IMR-90 (cell line): ENCODE results near the gene CENPK. TPM values are rescaled to one million over a fixed set of nuclear protein-coding genes. Genes with fewer than 3 reads are reported as not detected.

ENCODE experiments used
- ATAC-seq: fragments of 200-7000 bp; cut with Tn5 transposase; 2 replicates; pipeline ENCODE4 v1.9.1; 2020; ENCODE audit warnings: low read depth, mild to moderate bottlenecking, moderate library complexity
- BruUV-seq: library from RNA; stranded (reverse); fragments of 400-500 nt; replicated peaks from 2 replicates; lab custom pipeline; 2021; lab: Mats Ljungman, UMichigan
- CTCF ChIA-PET: fragments of 300-600 bp; formaldehyde crosslinking; extraction: SDS; loops from one replicate; lab custom pipeline; 2021; ENCODE audit warnings: antibody characterized with exemption; lab: Yijun Ruan, JAX
- POLR2A ChIA-PET: fragments of 300-600 bp; sonication (Branson Sonifier 250); formaldehyde crosslinking; loops from one replicate; lab custom pipeline; 2022; ENCODE audit warnings: antibody characterized with exemption; ENCODE audit not compliant: unreplicated experiment; lab: Charles Lee
- DNase-seq: peaks from one replicate; pipeline ENCODE4 v3.0.0; 2013
- H2AFZ ChIP-seq: replicated peaks from 2 replicates; pipeline ENCODE3; 2013; ENCODE audit warnings: low read length, mild to moderate bottlenecking; ENCODE audit not compliant: poor library complexity
- H2AK5ac ChIP-seq: 2 replicates; pipeline ENCODE4 v1.6.1; 2013; ENCODE audit warnings: low read depth, low read length, inconsistent platforms
- H2AK9ac ChIP-seq: replicated peaks from 2 replicates; pipeline ENCODE3; 2013; ENCODE audit warnings: mild to moderate bottlenecking, low read depth, low read length, moderate library complexity; ENCODE audit not compliant: poor library complexity
- H2BK120ac ChIP-seq: 2 replicates; pipeline ENCODE4 v1.6.1; 2013; ENCODE audit warnings: low read depth, low read length, inconsistent platforms
- H2BK15ac ChIP-seq: 3 replicates; pipeline ENCODE4 v1.6.1; 2013; ENCODE audit warnings: low read depth, low read length, inconsistent platforms
- H2BK20ac ChIP-seq: 2 replicates; pipeline ENCODE4 v1.6.1; 2013; ENCODE audit warnings: low read depth, mild to moderate bottlenecking, inconsistent platforms, low read length, moderate library complexity
- H2BK5ac ChIP-seq: 2 replicates; pipeline ENCODE4 v1.6.1; 2013; ENCODE audit warnings: mild to moderate bottlenecking, low read depth, low read length, inconsistent platforms; ENCODE audit not compliant: poor library complexity, severe bottlenecking
- H3K14ac ChIP-seq: replicated peaks from 2 replicates; pipeline ENCODE4 v1.6.1; 2013; ENCODE audit warnings: low read depth, low read length, inconsistent platforms
- H3K18ac ChIP-seq: 2 replicates; pipeline ENCODE4 v1.6.1; 2013; ENCODE audit warnings: low read depth, low read length, control low read depth
- H3K23ac ChIP-seq: 2 replicates; pipeline ENCODE4 v1.6.1; 2013; ENCODE audit warnings: low read depth, low read length, inconsistent platforms
- H3K27ac ChIP-seq: 2 replicates; pipeline ENCODE4 v1.5.1; 2013; ENCODE audit warnings: mild to moderate bottlenecking, control low read depth, low read length; ENCODE audit not compliant: insufficient read depth
- H3K27me3 ChIP-seq: 2 replicates; pipeline ENCODE4 v1.6.1; 2013; ENCODE audit warnings: low read length; ENCODE audit not compliant: control insufficient read depth, insufficient read depth
- H3K36me3 ChIP-seq: 2 replicates; pipeline ENCODE4 v1.6.1; 2013; ENCODE audit warnings: low read length, mixed read lengths; ENCODE audit not compliant: control insufficient read depth, insufficient read depth
- H3K4ac ChIP-seq: 2 replicates; pipeline ENCODE4 v1.6.1; 2013; ENCODE audit warnings: low read depth, low read length, inconsistent platforms
- H3K4me1 ChIP-seq: 2 replicates; pipeline ENCODE4 v1.6.1; 2013; ENCODE audit warnings: low read length, mixed read lengths; ENCODE audit not compliant: control insufficient read depth, insufficient read depth
- H3K4me2 ChIP-seq: 2 replicates; pipeline ENCODE4 v1.6.1; 2013; ENCODE audit warnings: low read depth, mild to moderate bottlenecking, control low read depth, low read length, moderate library complexity
- H3K4me3 ChIP-seq: 2 replicates; pipeline ENCODE4 v1.5.1; 2013; ENCODE audit warnings: low read depth, mild to moderate bottlenecking, control low read depth, low read length, moderate library complexity; ENCODE audit not compliant: insufficient read depth
- H3K56ac ChIP-seq: 2 replicates; pipeline ENCODE4 v1.6.1; 2013; ENCODE audit warnings: low read length, inconsistent platforms; ENCODE audit not compliant: insufficient read depth; ENCODE audit errors: extremely low read depth
- H3K79me1 ChIP-seq, 2 experiments: 2 replicates each; pipeline ENCODE4 v1.6.1; 2013; ENCODE audit warnings: low read length in 2 of 2, inconsistent platforms in 1 of 2, low read depth in 1 of 2
- H3K9ac ChIP-seq: 2 replicates; pipeline ENCODE4 v1.6.1; 2013; ENCODE audit warnings: low read depth, low read length, control low read depth
- H3K9me1 ChIP-seq: 2 replicates; pipeline ENCODE4 v1.6.1; 2013; ENCODE audit warnings: low read length, inconsistent platforms; ENCODE audit not compliant: insufficient read depth
- H3K9me3 ChIP-seq: 2 replicates; pipeline ENCODE4 v1.6.1; 2013; ENCODE audit warnings: low read length; ENCODE audit not compliant: control insufficient read depth, insufficient read depth
- H4K20me1 ChIP-seq: 2 replicates; pipeline ENCODE4 v1.6.1; 2013; ENCODE audit warnings: low read length, inconsistent platforms; ENCODE audit not compliant: insufficient read depth
- H4K5ac ChIP-seq: 2 replicates; pipeline ENCODE4 v1.6.1; 2013; ENCODE audit warnings: mild to moderate bottlenecking, low read depth, low read length, control low read depth
- H4K8ac ChIP-seq, 2 experiments: 2 replicates each; pipeline ENCODE4 v1.6.1; 2013; ENCODE audit warnings: low read depth in 2 of 2, low read length in 2 of 2, control low read depth in 1 of 2, inconsistent platforms in 1 of 2
- H4K91ac ChIP-seq: 2 replicates; pipeline ENCODE4 v1.6.1; 2013; ENCODE audit warnings: low read depth, low read length, inconsistent platforms; ENCODE audit not compliant: insufficient read depth
- BHLHE40 ChIP-seq: fragments of 150-350 bp; IDR thresholded peaks from 2 replicates; pipeline ENCODE4 v1.6.1; 2016; ENCODE audit warnings: mild to moderate bottlenecking, low read depth, low read length
- CEBPB ChIP-seq: IDR thresholded peaks from 2 replicates; pipeline ENCODE4 v1.6.1; 2012; ENCODE audit warnings: low read depth, low read length, improper control_type of control experiment
- CHD1 ChIP-seq: IDR thresholded peaks from 2 replicates; pipeline ENCODE4 v1.6.1; 2012; ENCODE audit warnings: low read depth, low read length, improper control_type of control experiment
- FOS ChIP-seq: fragments of 150-350 bp; IDR thresholded peaks from 2 replicates; pipeline ENCODE4 v1.6.1; 2016; ENCODE audit warnings: low read depth, low read length
- MAFK ChIP-seq: IDR thresholded peaks from 2 replicates; pipeline ENCODE4 v1.6.1; 2012; ENCODE audit warnings: low read depth, low read length, improper control_type of control experiment
- MAZ ChIP-seq: IDR thresholded peaks from 2 replicates; pipeline ENCODE4 v1.6.1; 2012; ENCODE audit warnings: low read depth, mild to moderate bottlenecking, low read length, improper control_type of control experiment, moderate library complexity, borderline replicate concordance
- MXI1 ChIP-seq: IDR thresholded peaks from 2 replicates; pipeline ENCODE4 v1.6.1; 2012; ENCODE audit warnings: low read depth, mild to moderate bottlenecking, low read length, moderate library complexity, borderline replicate concordance
- NFE2L2 ChIP-seq: fragments of 150-350 bp; IDR thresholded peaks from 2 replicates; pipeline ENCODE4 v1.6.1; 2016; ENCODE audit warnings: low read depth, mild to moderate bottlenecking, low read length
- POLR2A ChIP-seq: IDR thresholded peaks from 2 replicates; pipeline ENCODE4 v1.6.1; 2012; ENCODE audit warnings: mild to moderate bottlenecking, low read depth, low read length
- RAD21 ChIP-seq: IDR thresholded peaks from 2 replicates; pipeline ENCODE4 v1.6.1; 2012; ENCODE audit warnings: low read length, improper control_type of control experiment
- RCOR1 ChIP-seq: IDR thresholded peaks from 2 replicates; pipeline ENCODE4 v1.6.1; 2012; ENCODE audit warnings: mild to moderate bottlenecking, low read length, improper control_type of control experiment; ENCODE audit not compliant: insufficient replicate concordance
- RFX5 ChIP-seq: IDR thresholded peaks from 2 replicates; pipeline ENCODE4 v1.8.0; 2012; ENCODE audit warnings: low read depth, mild to moderate bottlenecking, low read length, moderate library complexity
- SMC3 ChIP-seq: fragments of 150-350 bp; IDR thresholded peaks from 2 replicates; pipeline ENCODE4 v1.6.1; 2016; ENCODE audit warnings: low read depth, mild to moderate bottlenecking, antibody characterized with exemption, low read length, moderate library complexity
- USF2 ChIP-seq: fragments of 150-350 bp; IDR thresholded peaks from 2 replicates; pipeline ENCODE4 v1.6.1; 2017; ENCODE audit warnings: mild to moderate bottlenecking, antibody characterized with exemption, low read length, low read depth
- whole genome bisulfite sequencing, 2 experiments: methylation state at CpG; one replicate each; pipeline versions ENCODE4 v1.1.5 to v1.1.7; 2013; ENCODE audit warnings: missing lambda C conversion rate in 2 of 2; ENCODE audit not compliant: insufficient read length in 1 of 2; ENCODE audit errors: extremely low coverage in 2 of 2; 5-methylcytosine and 5-hydroxymethylcytosine counted together
- dilution Hi-C: fragments of 300-500 bp; cut with HindIII; formaldehyde crosslinking; loops from one replicate; pipeline ENCODE4 v1.14.3; 2018; ENCODE audit warnings: low sequenced_read_pairs; ENCODE audit not compliant: unreplicated experiment
- in situ Hi-C: fragments of 300-500 bp; cut with MboI; formaldehyde crosslinking; loops from 3 replicates; pipeline ENCODE4 v1.14.3; 2019; ENCODE audit warnings: low sequenced_read_pairs, inconsistent platforms, mixed read lengths
- intact Hi-C: fragments of 100-400 bp; cut with micrococcal nuclease; formaldehyde crosslinking; loops from 2 replicates; pipeline ENCODE4 v1.10.0; 2022
- polyA plus RNA-seq, 3 experiments: library from polyadenylated mRNA; depleted of rRNA; stranded (reverse); fragments of >200 nt; gene quantifications; 2 replicates each; pipeline ENCODE4 v1.2.3, GENCODE V29; 2012; ENCODE audit warnings: low replicate concordance in 1 of 3
- total RNA-seq: library from RNA; depleted of rRNA; stranded (reverse); fragments of >200 nt; gene quantifications from 2 replicates; pipeline ENCODE4 v1.2.3, GENCODE V29; 2012
- TF ChIP-seq, protein P1 (sequence below): fragments of 150-350 bp; IDR thresholded peaks from 2 replicates; pipeline ENCODE4 v1.6.1; 2016; ENCODE audit warnings: low read depth, mild to moderate bottlenecking, low read length, moderate library complexity, borderline replicate concordance
- TF ChIP-seq, protein P2 (sequence below): conservative IDR thresholded peaks from 2 replicates; pipeline ENCODE4 v1.5.1; 2012; ENCODE audit warnings: mild to moderate bottlenecking, low read depth, low read length, improper control_type of control experiment

CENPK gene
- total and polyA plus RNA-seq, 2 of the 4 experiments (the other 2 are of a cell fraction), result 5.6 to 9.4 TPM

- in situ Hi-C loops (no loop called here), intact Hi-C loops (loop anchor here (10.0 kb wide), 1 partner anchor 756 kb away; no protein-coding TSS in a partner anchor), dilution Hi-C loops (no loop called here)
- TF ChIP-seq MAFK (no peak), RCOR1 (no peak), MXI1 (no peak), FOS (no peak), MAZ (no peak), NFE2L2 (no peak), BHLHE40 (no peak), CHD1 (no peak), RAD21 (no peak), SMC3 (no peak), RFX5 (no peak), CEBPB (no peak), USF2 (no peak), POLR2A (no peak)
- TF ChIP-seq, protein P1, sequence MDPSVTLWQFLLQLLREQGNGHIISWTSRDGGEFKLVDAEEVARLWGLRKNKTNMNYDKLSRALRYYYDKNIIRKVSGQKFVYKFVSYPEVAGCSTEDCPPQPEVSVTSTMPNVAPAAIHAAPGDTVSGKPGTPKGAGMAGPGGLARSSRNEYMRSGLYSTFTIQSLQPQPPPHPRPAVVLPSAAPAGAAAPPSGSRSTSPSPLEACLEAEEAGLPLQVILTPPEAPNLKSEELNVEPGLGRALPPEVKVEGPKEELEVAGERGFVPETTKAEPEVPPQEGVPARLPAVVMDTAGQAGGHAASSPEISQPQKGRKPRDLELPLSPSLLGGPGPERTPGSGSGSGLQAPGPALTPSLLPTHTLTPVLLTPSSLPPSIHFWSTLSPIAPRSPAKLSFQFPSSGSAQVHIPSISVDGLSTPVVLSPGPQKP, result no peak
- TF ChIP-seq, protein P2, sequence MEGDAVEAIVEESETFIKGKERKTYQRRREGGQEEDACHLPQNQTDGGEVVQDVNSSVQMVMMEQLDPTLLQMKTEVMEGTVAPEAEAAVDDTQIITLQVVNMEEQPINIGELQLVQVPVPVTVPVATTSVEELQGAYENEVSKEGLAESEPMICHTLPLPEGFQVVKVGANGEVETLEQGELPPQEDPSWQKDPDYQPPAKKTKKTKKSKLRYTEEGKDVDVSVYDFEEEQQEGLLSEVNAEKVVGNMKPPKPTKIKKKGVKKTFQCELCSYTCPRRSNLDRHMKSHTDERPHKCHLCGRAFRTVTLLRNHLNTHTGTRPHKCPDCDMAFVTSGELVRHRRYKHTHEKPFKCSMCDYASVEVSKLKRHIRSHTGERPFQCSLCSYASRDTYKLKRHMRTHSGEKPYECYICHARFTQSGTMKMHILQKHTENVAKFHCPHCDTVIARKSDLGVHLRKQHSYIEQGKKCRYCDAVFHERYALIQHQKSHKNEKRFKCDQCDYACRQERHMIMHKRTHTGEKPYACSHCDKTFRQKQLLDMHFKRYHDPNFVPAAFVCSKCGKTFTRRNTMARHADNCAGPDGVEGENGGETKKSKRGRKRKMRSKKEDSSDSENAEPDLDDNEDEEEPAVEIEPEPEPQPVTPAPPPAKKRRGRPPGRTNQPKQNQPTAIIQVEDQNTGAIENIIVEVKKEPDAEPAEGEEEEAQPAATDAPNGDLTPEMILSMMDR, result no peak
- Histone ChIP-seq H3K14ac (no peak overlapping the region), H3K4me2 (no peak overlapping the region), H4K20me1 (no peaks in the 10 kb centered on the region), H3K56ac (no peak overlapping the region), H4K8ac (no peak overlapping the region), H3K9me3 (no peaks in the 10 kb centered on the region), H3K18ac (no peak overlapping the region), H3K36me3 (peaks cover 5% of the 10 kb centered on the region; the same call in 1 of the 2 replicates), H2BK20ac (no peak overlapping the region), H4K91ac (no peak overlapping the region), H3K23ac (no peak overlapping the region), H2BK5ac (no peak overlapping the region), H3K4ac (no peak overlapping the region), H2AK5ac (no peak overlapping the region), H2AK9ac (no peak overlapping the region), H3K9me1 (no peaks in the 10 kb centered on the region), H3K27me3 (no peaks in the 10 kb centered on the region), H4K5ac (no peak overlapping the region), H3K9ac (no peak overlapping the region), H3K27ac (no peak overlapping the region), H3K4me1 (no peaks in the 10 kb centered on the region), H2BK120ac (no peak overlapping the region), H2AFZ (no peak overlapping the region), H3K79me1 (peaks cover 13 to 17% of the 10 kb centered on the region in 2 experiments), H3K4me3 (no peak overlapping the region), H2BK15ac (no peak overlapping the region)
- CTCF ChIA-PET, result no interaction called here
- ATAC-seq (no peak), DNase-seq (no peak)
- WGBS, 2 experiments, result no CpG with 5 or more reads among the region's 2 CpGs
- POLR2A ChIA-PET, result no interaction called here
- no TSS peak for BruUV-seq
These were observed 7.7 kb upstream of the CENPK start for GRCh38 chr5:65570598-65571226.
